Osteocyte (in vitro differentiated cells): ENCODE results near the gene SLC46A2. TPM values are rescaled to one million over a fixed set of nuclear protein-coding genes. Genes with fewer than 3 reads are reported as not detected.

ENCODE experiments used
- DNase-seq: peaks from one replicate; pipeline ENCODE4 v3.0.0; 2021; ENCODE audit warnings: mixed read lengths; ENCODE audit not compliant: unreplicated experiment; ENCODE audit errors: extremely low spot score
- H3K27ac Mint-ChIP-seq: one replicate; pipeline ENCODE4 v1.8.0; 2021; ENCODE audit warnings: mild to moderate bottlenecking, mixed read lengths; ENCODE audit not compliant: unreplicated experiment
- H3K27me3 Mint-ChIP-seq: one replicate; pipeline ENCODE4 v1.8.0; 2021; ENCODE audit warnings: mixed read lengths; ENCODE audit not compliant: unreplicated experiment
- H3K36me3 Mint-ChIP-seq: one replicate; pipeline ENCODE4 v1.8.0; 2021; ENCODE audit warnings: mixed read lengths; ENCODE audit not compliant: unreplicated experiment
- H3K4me1 Mint-ChIP-seq: one replicate; pipeline ENCODE4 v1.8.0; 2021; ENCODE audit warnings: mixed read lengths; ENCODE audit not compliant: unreplicated experiment
- H3K4me3 Mint-ChIP-seq: one replicate; pipeline ENCODE4 v1.8.0; 2021; ENCODE audit warnings: mild to moderate bottlenecking, moderate library complexity, mixed read lengths; ENCODE audit not compliant: unreplicated experiment
- H3K9me3 Mint-ChIP-seq: one replicate; pipeline ENCODE4 v1.8.0; 2021; ENCODE audit warnings: mixed read lengths; ENCODE audit not compliant: unreplicated experiment
- CTCF ChIP-seq: fragments of 200-600 bp; sonication (generic); IDR thresholded peaks from 2 replicates; pipeline ENCODE4 v1.5.0; 2021; ENCODE audit warnings: antibody characterized with exemption, mild to moderate bottlenecking, moderate library complexity
- total RNA-seq: library from RNA; stranded (reverse); gene quantifications from 2 replicates; pipeline ENCODE4 v1.2.1, GENCODE V29; 2021

The SLC46A2 gene
- total RNA-seq, 1 donor from 2014 or later: not detected

- TF ChIP-seq CTCF: no peak
- peaks cover 12% of the 10 kb centered on the region for H3K36me3 Mint-ChIP-seq
- no peaks in the 10 kb centered on the region for H3K27me3 Mint-ChIP-seq
- peaks cover 27% of the 10 kb centered on the region for H3K4me1 Mint-ChIP-seq
- no peak for DNase-seq
- no peak overlapping the region for H3K4me3 Mint-ChIP-seq
- no peak overlapping the region for H3K27ac Mint-ChIP-seq
- no peaks in the 10 kb centered on the region for H3K9me3 Mint-ChIP-seq
These were observed 9.3 kb downstream of the SLC46A2 start for GRCh38 chr9:112881331-112881730.

- H3K27me3 Mint-ChIP-seq: no peaks in the 10 kb centered on the region
- H3K4me1 Mint-ChIP-seq: peaks cover 27% of the 10 kb centered on the region
- no peak overlapping the region for H3K4me3 Mint-ChIP-seq
- DNase-seq: no peak
- no peaks in the 10 kb centered on the region for H3K9me3 Mint-ChIP-seq
- TF ChIP-seq CTCF: no peak
- peaks cover 17% of the 10 kb centered on the region for H3K36me3 Mint-ChIP-seq
- H3K27ac Mint-ChIP-seq: no peak overlapping the region
These were observed 10.0 kb downstream of the SLC46A2 start for GRCh38 chr9:112880650-112881049.

- Mint-ChIP-seq H3K27ac (no peak overlapping the region), H3K27me3 (no peaks in the 10 kb centered on the region), H3K4me1 (peaks cover 12% of the 10 kb centered on the region), H3K36me3 (peaks cover 17% of the 10 kb centered on the region), H3K4me3 (no peak overlapping the region), H3K9me3 (no peaks in the 10 kb centered on the region)
- no peak for TF ChIP-seq CTCF
- no peak for DNase-seq
These were observed 11.9 kb downstream of the SLC46A2 start for GRCh38 chr9:112878752-112879151.

GRCh38 chr9:112873773-112874405 is 16.8 kb downstream of the SLC46A2 start:
- H3K27me3 Mint-ChIP-seq: no peaks in the 10 kb centered on the region
- H3K4me3 Mint-ChIP-seq: no peak overlapping the region
- H3K36me3 Mint-ChIP-seq: peaks cover 30% of the 10 kb centered on the region
- no peak for DNase-seq
- H3K9me3 Mint-ChIP-seq: no peaks in the 10 kb centered on the region
- H3K4me1 Mint-ChIP-seq: no peaks in the 10 kb centered on the region
- no peak overlapping the region for H3K27ac Mint-ChIP-seq
- TF ChIP-seq CTCF: no peak

GRCh38 chr9:112872019-112872418 is 18.7 kb downstream of the SLC46A2 start:
- Mint-ChIP-seq H3K27ac (no peak overlapping the region), H3K27me3 (no peaks in the 10 kb centered on the region), H3K9me3 (no peaks in the 10 kb centered on the region), H3K4me1 (peaks cover 6% of the 10 kb centered on the region), H3K4me3 (no peak overlapping the region), H3K36me3 (peaks cover 28% of the 10 kb centered on the region)
- TF ChIP-seq CTCF: no peak
- DNase-seq: no peak
